Psoas muscle (tissue), 8 donors: ENCODE results near the gene ASIC4. TPM values are rescaled to one million over a fixed set of nuclear protein-coding genes. Genes with fewer than 3 reads are reported as not detected.

Experiments used
- ATAC-seq, 4 donors: fragments of 200-7000 bp; cut with Tn5 transposase; one replicate each; pipeline ENCODE4 v1.9.1; 2020; ENCODE audit warnings: moderate library complexity in 3 of 4, mild to moderate bottlenecking in 2 of 4
- DNase-seq, 2 donors: peaks; one replicate each; pipeline ENCODE4 v3.0.0-alpha.2; 2020
- H3K27ac ChIP-seq: fragments of 200-600 bp; one replicate; pipeline ENCODE4 v1.8.0; 2022
- H3K27me3 ChIP-seq, 3 donors: fragments of 200-600 bp in 1 of 3; one replicate each; pipeline versions ENCODE4 v1.6.1 to v1.8.0; 2013 to 2022; ENCODE audit warnings: low read length in 2 of 3, mild to moderate bottlenecking in 2 of 3, moderate library complexity in 1 of 3; ENCODE audit not compliant: insufficient read depth in 3 of 3
- H3K36me3 ChIP-seq, 2 donors: fragments of 200-600 bp in 1 of 2; one replicate each; pipeline versions ENCODE4 v1.6.1 to v1.8.0; 2013 to 2022; ENCODE audit warnings: low read depth in 1 of 2, mild to moderate bottlenecking in 1 of 2, moderate library complexity in 1 of 2; ENCODE audit not compliant: insufficient read depth in 1 of 2
- H3K4me1 ChIP-seq: fragments of 200-600 bp; one replicate; pipeline ENCODE4 v1.8.0; 2022
- H3K4me3 ChIP-seq: fragments of 200-600 bp; one replicate; pipeline ENCODE4 v1.8.0; 2022; ENCODE audit warnings: mild to moderate bottlenecking
- H3K9me3 ChIP-seq: fragments of 200-600 bp; one replicate; pipeline ENCODE4 v1.8.0; 2022
- WGBS, 3 donors: extraction: QIAGEN DNeasy Blood & Tissue Kit; methylation state at CpG; one replicate each; pipeline versions ENCODE4 v1.1.6 to v1.1.7; 2013; 5-methylcytosine and 5-hydroxymethylcytosine counted together
- intact Hi-C, 2 donors: fragments of 100-400 bp; cut with DNase I; formaldehyde crosslinking; loops; one replicate each; pipeline versions ENCODE4 v1.11.0 to v1.14.2; 2022
- polyA plus RNA-seq, 3 donors: library from polyadenylated mRNA; stranded (reverse); fragments of 200-250 nt; gene quantifications; one replicate each; pipeline ENCODE4 v1.2.3, GENCODE V29; 2013
- total RNA-seq, 4 donors: library from RNA; stranded (reverse); fragmentation: NEBNext Ultra II Directional in 2 of 4; extraction: Animal tissue kit (Norgen Biotek cat#: 25700) in 2 of 4; gene quantifications; one replicate each; pipeline versions ENCODE4 v1.2.1 to v1.2.4, GENCODE V29; 2021 to 2023
- TF ChIP-seq, protein P1 (sequence below): fragments of 200-600 bp; IDR thresholded peaks from one replicate; pipeline ENCODE4 v1.8.0; 2022; ENCODE audit warnings: antibody characterized with exemption
- donor health status: healthy with polysubstance abuse.
- donor health status: DM: no; HTN: no; CAD: no; lungs with moderate emphysema.
- donor health status: Bipolar disorder and iron deficiency.
- donor health status: healthy.
- donor health status: DM: yes; HTN: yes; CAD: no.
- donor health status: DM: no; HTN: no; CAD: no.
- donor health status: DM: no; HTN: no; CAD: no.
- donor health status: DM: yes; HTN: yes; CAD: no.

The ASIC4 gene
- total and polyA plus RNA-seq, 7 donors: 0.03 to 0.34 (median 0.26) TPM; not detected in 3

DNA sequence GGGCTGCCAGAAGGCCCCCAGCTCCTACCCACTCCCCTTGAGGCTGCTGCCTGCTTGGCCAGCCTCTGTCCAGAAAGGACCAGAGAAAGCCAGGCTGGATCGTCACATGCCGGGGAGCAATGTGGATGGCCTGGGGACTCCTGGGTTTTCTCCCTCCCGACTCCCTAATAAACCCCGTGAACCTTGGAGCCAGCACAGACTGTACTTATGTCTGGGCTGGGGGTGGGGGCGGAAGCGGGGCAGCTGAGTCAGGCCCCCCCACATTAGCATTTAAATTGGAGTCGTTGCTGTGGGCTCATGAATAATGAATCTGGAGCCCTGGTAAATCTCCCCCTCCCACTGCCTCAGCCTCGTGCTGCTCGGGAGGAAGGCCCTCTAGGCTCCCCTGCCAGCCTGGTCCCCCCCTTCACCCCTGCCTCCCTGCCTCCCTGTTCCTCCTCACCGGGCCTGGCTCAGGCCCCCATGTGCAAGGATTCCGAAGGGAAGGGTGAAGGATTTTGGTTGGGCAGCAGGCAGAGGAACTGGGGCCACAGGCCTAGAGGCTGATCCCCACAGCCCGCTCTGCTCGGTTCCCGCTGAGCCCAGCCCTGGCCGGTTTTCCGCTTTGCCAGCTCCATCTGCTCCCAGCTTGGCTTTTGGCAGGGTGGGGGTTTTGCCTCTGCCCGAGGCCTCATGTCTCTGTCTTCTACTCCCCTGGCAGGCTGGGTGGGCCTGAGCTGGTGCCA is 7.3 kb upstream of the ASIC4 start:
- TF ChIP-seq, protein P1, sequence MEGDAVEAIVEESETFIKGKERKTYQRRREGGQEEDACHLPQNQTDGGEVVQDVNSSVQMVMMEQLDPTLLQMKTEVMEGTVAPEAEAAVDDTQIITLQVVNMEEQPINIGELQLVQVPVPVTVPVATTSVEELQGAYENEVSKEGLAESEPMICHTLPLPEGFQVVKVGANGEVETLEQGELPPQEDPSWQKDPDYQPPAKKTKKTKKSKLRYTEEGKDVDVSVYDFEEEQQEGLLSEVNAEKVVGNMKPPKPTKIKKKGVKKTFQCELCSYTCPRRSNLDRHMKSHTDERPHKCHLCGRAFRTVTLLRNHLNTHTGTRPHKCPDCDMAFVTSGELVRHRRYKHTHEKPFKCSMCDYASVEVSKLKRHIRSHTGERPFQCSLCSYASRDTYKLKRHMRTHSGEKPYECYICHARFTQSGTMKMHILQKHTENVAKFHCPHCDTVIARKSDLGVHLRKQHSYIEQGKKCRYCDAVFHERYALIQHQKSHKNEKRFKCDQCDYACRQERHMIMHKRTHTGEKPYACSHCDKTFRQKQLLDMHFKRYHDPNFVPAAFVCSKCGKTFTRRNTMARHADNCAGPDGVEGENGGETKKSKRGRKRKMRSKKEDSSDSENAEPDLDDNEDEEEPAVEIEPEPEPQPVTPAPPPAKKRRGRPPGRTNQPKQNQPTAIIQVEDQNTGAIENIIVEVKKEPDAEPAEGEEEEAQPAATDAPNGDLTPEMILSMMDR: no peak
- no peak overlapping the region for H3K4me3 ChIP-seq
- intact Hi-C loops: no loop called here
- no peak overlapping the region for H3K27ac ChIP-seq
- H3K9me3 ChIP-seq: no peaks in the 10 kb centered on the region
- peaks cover 0 to 16% (median 7%) of the 10 kb centered on the region in 3 donors for H3K27me3 ChIP-seq
- peaks cover 0 to 41% of the 10 kb centered on the region in 2 donors for H3K36me3 ChIP-seq
- no peak for ATAC-seq
- no peak for DNase-seq
- 70 to 76% (median 73%) methylated on average over 17 of the region's 17 CpGs for WGBS, 3 donors
- no peaks in the 10 kb centered on the region for H3K4me1 ChIP-seq

DNA sequence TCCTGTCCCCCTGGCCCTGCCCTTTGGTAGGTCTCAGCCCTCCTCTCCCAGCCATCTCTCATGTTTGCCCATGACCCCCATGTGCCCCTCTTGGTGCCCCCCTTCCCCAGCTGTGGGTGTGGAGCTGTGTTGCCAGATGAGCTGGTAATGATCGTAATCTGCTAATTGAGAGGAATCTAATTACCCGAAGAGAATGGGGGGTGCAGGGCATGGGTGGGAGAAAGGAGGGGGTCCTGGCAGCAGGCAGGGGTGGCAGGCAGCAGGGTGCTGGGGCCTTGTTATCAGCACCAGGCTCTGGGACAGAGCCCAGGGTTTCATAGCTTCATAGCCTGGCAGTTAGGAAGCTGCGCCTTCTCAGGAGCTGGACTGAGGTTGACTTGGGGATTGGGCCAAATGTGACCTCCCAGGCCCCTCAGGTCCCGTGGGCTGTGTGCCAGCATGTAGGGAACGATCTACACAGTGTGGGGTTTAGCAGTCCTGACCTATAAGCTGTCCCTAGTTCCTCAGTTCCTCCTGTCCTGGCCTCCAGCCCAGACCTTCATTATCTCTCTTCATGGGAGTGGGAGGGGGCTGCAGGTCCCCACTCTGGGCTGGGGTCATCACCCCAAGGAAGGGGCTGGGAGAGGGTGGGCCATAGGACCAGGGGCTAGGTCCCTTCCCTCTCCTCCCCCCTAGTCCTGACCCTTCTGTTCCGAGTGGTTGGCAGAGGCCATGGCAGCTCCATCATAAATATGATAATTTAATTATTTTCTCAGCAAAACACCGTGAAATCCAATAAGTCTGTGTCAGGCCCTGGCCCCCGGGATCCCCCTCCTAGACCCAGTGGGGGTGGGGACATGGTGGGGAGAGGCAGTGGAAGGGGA is 6.5 kb upstream of the ASIC4 start:
- DNase-seq (no peak), ATAC-seq (no peak)

DNA sequence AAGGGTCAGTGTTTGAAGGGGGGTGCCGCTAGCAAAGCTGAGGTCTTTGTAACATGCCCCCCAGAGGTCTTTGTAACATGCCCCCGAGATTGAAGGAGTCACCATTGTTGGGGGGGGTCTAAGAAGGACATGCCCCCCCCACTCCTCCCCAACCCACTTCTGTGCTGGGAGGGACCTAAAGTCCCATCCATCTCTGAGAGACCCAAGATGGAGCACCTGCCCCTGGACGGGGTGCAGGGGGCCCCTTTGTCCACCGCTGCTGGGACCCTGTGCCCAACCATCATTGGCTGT is 5.9 kb upstream of the ASIC4 start:
- H3K27ac ChIP-seq: no peak overlapping the region
- intact Hi-C loops: no loop called here
- DNase-seq (no peak), ATAC-seq (no peak)
- H3K9me3 ChIP-seq: no peaks in the 10 kb centered on the region
- TF ChIP-seq, protein P1: no peak
- WGBS, 3 donors: 42 to 49% (median 46%) methylated on average over 4 of the region's 4 CpGs
- peaks cover 0 to 28% of the 10 kb centered on the region in 2 donors for H3K36me3 ChIP-seq
- H3K4me1 ChIP-seq: no peaks in the 10 kb centered on the region
- no peak overlapping the region for H3K4me3 ChIP-seq
- H3K27me3 ChIP-seq: peaks cover 0 to 30% (median 12%) of the 10 kb centered on the region in 3 donors

More for the DNA sequence above, 6.5 kb upstream of the ASIC4 start:
- H3K36me3 ChIP-seq: peaks cover 0 to 32% of the 10 kb centered on the region in 2 donors
- 47 to 53% (median 53%) methylated on average over 8 of the region's 8 CpGs for WGBS, 3 donors
- intact Hi-C loops: no loop called here
- no peak overlapping the region for H3K4me3 ChIP-seq
- no peaks in the 10 kb centered on the region for H3K4me1 ChIP-seq
- no peak overlapping the region for H3K27ac ChIP-seq
- peaks cover 0 to 24% (median 10%) of the 10 kb centered on the region in 3 donors for H3K27me3 ChIP-seq
- TF ChIP-seq, protein P1: no peak
- no peaks in the 10 kb centered on the region for H3K9me3 ChIP-seq

DNA sequence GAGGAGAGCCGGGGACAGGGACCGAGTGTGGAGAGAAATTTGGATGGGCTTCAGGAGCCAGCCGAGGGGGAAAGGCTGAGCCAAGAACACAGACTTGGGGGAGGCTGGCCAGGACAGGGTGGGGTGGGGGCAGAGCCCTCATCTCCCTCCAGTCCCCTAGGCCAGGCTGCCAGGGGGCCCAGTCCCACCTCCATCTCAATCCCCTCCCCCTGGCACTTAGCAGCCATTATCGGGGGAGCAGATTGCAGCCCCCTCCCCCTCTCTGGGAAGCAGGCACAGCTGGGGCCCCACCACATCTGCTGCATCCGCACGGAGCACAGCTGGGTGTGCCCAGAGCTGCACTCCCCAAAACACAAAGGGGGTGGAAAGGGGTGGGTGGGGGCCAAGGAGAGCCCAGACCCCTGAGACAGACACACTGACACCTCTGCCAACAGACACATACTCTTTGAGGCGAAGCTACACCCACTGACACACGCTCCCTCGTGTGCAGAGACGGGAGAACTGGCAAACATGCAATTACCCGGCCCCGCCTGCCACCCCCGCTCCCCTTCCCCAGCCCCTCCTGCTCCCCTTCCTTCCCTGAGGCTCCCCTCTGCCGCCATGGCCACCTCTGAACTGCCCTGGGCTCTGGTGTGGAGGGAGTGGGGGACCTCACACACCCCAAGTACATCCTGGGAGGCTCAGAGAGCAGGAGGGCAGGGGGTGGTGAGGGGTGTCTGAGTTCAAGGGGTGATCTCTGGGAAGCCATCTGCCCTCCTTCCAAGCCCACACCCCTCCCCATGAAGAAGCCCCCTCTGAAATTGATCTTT is 5.1 kb upstream of the ASIC4 start:
- H3K27ac ChIP-seq: no peak overlapping the region

More for the DNA sequence above, 5.1 kb upstream of the ASIC4 start:
- Histone ChIP-seq H3K9me3 (no peaks in the 10 kb centered on the region), H3K4me1 (peaks cover 3% of the 10 kb centered on the region), H3K4me3 (no peak overlapping the region), H3K27me3 (peaks cover 0 to 38% (median 18%) of the 10 kb centered on the region in 3 donors), H3K36me3 (peaks cover 0 to 20% of the 10 kb centered on the region in 2 donors)
- ATAC-seq (peak; percentile 9 to 38 (median 17)), DNase-seq (no peak)
- intact Hi-C loops: no loop called here
- TF ChIP-seq, protein P1: no peak
- 8 to 25% (median 14%) methylated on average over 11 to 14 of the region's 14 CpGs for WGBS, 3 donors
